Subcutaneous abdominal adipose tissue (tissue), 5 donors: Measurements from ENCODE around the gene SKAP1.
"Not testable (repeated sequence)": the region's sequence is repeated elsewhere in the genome, so short reads cannot be mapped to it uniquely, and the experiment has no call there.

Source experiments
- H3K27ac ChIP-seq: one replicate; pipeline ENCODE4 v1.7.0; 2013; ENCODE audit warnings: low read depth, mild to moderate bottlenecking, inconsistent platforms, low read length, moderate library complexity
- H3K27me3 ChIP-seq, 5 donors: one replicate each; pipeline ENCODE4 v1.7.0; 2013; ENCODE audit warnings: low read length in 5 of 5, inconsistent platforms in 1 of 5; ENCODE audit not compliant: control insufficient read depth in 5 of 5, insufficient read depth in 4 of 5
- H3K36me3 ChIP-seq, 5 donors: one replicate each; pipeline ENCODE4 v1.7.0; 2013; ENCODE audit warnings: low read length in 5 of 5; ENCODE audit not compliant: control insufficient read depth in 5 of 5, insufficient read depth in 5 of 5
- H3K4me1 ChIP-seq, 5 donors: one replicate each; pipeline ENCODE4 v1.7.0; 2013; ENCODE audit warnings: low read length in 5 of 5, mild to moderate bottlenecking in 3 of 5, moderate library complexity in 1 of 5; ENCODE audit not compliant: control insufficient read depth in 5 of 5, insufficient read depth in 5 of 5
- H3K4me3 ChIP-seq, 5 donors: one replicate each; pipeline ENCODE4 v1.7.0; 2013; ENCODE audit warnings: low read length in 5 of 5, low read depth in 1 of 5
- H3K9ac ChIP-seq, 5 donors: one replicate each; pipeline ENCODE4 v1.7.0; 2013; ENCODE audit warnings: low read length in 5 of 5, mild to moderate bottlenecking in 4 of 5, moderate library complexity in 3 of 5
- H3K9me3 ChIP-seq, 5 donors: one replicate each; pipeline ENCODE4 v1.7.0; 2013; ENCODE audit warnings: low read length in 5 of 5; ENCODE audit not compliant: control insufficient read depth in 5 of 5
- donor health status: healthy.
- donor health status: healthy.
- donor health status: healthy.
- donor health status: healthy.
- donor health status: healthy.

The SKAP1 gene

GRCh38 chr17:48352630-48353029, 77.4 kb downstream of the SKAP1 start:
- H3K9ac ChIP-seq: no peak overlapping the region
- no peaks in the 10 kb centered on the region for H3K4me1 ChIP-seq
- no peaks in the 10 kb centered on the region for H3K36me3 ChIP-seq
- H3K9me3 ChIP-seq: no peaks in the 10 kb centered on the region
- H3K27me3 ChIP-seq: no peaks in the 10 kb centered on the region
- H3K27ac ChIP-seq: no peak overlapping the region
- H3K4me3 ChIP-seq: no peak overlapping the region

- H3K27ac ChIP-seq: no peak overlapping the region
- H3K36me3 ChIP-seq: no peaks in the 10 kb centered on the region
- H3K9ac ChIP-seq: no peak overlapping the region
- H3K4me1 ChIP-seq: no peaks in the 10 kb centered on the region
- no peaks in the 10 kb centered on the region for H3K27me3 ChIP-seq
- H3K4me3 ChIP-seq: no peak overlapping the region
- no peaks in the 10 kb centered on the region for H3K9me3 ChIP-seq
These were observed 78.1 kb downstream of the SKAP1 start for GRCh38 chr17:48351911-48352332.

GRCh38 chr17:48348352-48348751, 81.7 kb downstream of the SKAP1 start:
- H3K27me3 ChIP-seq: no peaks in the 10 kb centered on the region
- H3K4me1 ChIP-seq: no peaks in the 10 kb centered on the region
- H3K27ac ChIP-seq: no peak overlapping the region
- H3K9ac ChIP-seq: no peak overlapping the region
- no peaks in the 10 kb centered on the region for H3K9me3 ChIP-seq
- H3K36me3 ChIP-seq: no peaks in the 10 kb centered on the region
- no peak overlapping the region for H3K4me3 ChIP-seq

DNA sequence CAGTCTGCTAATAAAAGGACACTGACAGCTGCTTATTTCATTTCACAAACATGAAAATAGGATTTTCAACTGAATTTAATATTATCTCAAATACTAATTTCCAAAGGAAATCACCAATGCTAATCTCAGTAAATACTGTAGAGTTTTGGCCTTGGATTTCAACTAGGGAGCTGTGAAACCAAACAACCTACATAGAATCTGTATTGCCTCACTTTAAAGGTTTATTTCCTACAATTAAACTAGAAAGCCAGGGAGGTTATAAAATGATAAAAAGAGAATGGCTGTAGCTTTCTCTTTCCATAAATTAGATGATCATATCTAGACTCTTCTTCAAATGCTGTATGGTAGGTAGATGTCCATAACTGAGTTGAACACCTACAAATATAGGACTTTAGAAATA, 82.8 kb downstream of the SKAP1 start:
- H3K36me3 ChIP-seq: no peaks in the 10 kb centered on the region
- H3K4me1 ChIP-seq: no peaks in the 10 kb centered on the region
- H3K9me3 ChIP-seq: no peaks in the 10 kb centered on the region
- no peak overlapping the region for H3K27ac ChIP-seq
- H3K4me3 ChIP-seq: no peak overlapping the region
- H3K9ac ChIP-seq: no peak overlapping the region
- H3K27me3 ChIP-seq: no peaks in the 10 kb centered on the region

DNA sequence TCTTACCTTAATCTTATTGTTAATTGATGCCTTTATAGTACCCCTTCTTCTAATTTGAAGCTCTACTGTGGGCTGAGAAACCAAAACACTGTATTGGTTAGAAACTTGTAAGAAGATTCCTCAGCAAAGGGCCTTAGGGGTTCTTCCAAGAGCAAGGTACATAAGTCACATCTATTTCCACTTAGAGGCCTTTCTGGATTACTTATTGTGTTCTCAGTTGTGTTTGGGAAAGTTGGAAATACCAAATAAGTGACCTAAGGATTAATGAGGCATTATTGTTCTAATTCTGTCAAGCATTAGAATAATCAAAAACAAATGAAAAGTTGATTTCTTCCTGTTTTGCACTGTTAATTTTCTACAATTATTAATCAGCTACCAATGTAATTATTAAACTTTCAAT, 85.8 kb downstream of the SKAP1 start:
- no peaks in the 10 kb centered on the region for H3K36me3 ChIP-seq
- H3K9ac ChIP-seq: no peak overlapping the region
- no peaks in the 10 kb centered on the region for H3K27me3 ChIP-seq
- no peaks in the 10 kb centered on the region for H3K4me1 ChIP-seq
- H3K9me3 ChIP-seq: no peaks in the 10 kb centered on the region
- H3K4me3 ChIP-seq: no peak overlapping the region
- H3K27ac ChIP-seq: no peak overlapping the region

DNA sequence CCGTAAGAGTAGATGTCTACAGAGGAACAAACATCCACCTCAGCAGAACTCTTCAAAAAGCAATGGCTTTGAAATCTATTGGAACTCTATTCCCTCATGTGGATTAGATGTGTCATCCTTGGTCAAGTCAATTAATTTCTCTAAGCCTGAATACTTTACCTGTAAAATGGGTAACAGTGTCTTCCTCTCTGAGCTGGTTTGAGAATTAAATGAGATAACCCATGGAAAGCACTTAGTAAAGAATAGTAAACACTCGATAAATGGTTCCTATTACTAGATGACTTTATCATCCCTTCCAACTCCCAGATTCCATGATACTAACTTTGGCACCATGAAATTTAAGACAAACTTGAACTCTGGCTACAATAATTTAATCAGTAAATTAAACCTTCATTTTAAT, 89.1 kb downstream of the SKAP1 start:
- H3K9ac ChIP-seq: no peak overlapping the region
- no peak overlapping the region for H3K4me3 ChIP-seq
- no peaks in the 10 kb centered on the region for H3K36me3 ChIP-seq
- H3K27ac ChIP-seq: no peak overlapping the region
- H3K4me1 ChIP-seq: no peaks in the 10 kb centered on the region
- H3K9me3 ChIP-seq: no peaks in the 10 kb centered on the region
- no peaks in the 10 kb centered on the region for H3K27me3 ChIP-seq

DNA sequence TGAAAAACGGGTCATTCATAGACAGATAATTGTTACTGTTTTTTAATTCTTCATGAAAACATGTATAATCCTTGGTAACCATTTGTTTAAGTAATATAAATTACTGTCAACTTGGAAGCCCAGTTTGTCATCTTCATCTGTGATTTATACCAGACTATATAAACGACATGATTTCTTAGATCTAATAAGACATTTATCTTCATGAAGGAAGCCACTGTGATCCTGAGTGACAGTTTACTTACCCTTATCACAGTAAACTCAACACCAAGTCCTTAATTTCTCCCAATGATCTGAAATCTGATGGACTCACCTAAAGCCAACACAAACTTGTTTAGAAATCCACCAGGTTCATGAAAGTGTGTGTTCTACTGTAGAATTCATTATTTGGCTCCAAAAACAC, 91.3 kb downstream of the SKAP1 start:
- H3K27ac ChIP-seq: no peak overlapping the region
- no peak overlapping the region for H3K4me3 ChIP-seq
- no peaks in the 10 kb centered on the region for H3K4me1 ChIP-seq
- H3K9ac ChIP-seq: no peak overlapping the region
- no peaks in the 10 kb centered on the region for H3K9me3 ChIP-seq
- H3K36me3 ChIP-seq: no peaks in the 10 kb centered on the region
- H3K27me3 ChIP-seq: peaks cover 0 to 3% (median 0%) of the 10 kb centered on the region in 5 donors

DNA sequence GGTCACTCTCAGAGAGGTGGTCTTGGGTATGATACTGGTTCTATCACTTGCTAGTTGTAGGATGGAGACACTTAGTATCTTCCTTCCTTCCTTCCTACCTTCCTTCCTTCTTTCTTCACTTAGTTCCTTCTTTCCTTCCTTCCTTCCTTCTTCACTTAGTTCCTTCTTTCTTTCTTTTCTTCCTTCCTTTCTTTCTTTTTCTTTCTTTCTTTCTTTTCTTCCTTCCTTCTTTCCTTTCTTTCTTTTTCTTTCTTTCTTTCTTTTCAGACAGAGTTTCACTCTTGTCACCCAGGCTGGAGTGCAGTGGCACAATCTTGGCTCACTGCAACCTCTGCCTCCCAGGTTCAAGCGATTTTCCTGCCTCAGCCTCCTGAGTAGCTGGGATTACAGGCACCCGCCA, 92.1 kb downstream of the SKAP1 start:
- H3K36me3 ChIP-seq, H3K4me1 ChIP-seq, H3K9ac ChIP-seq, H3K4me3 ChIP-seq, H3K27ac ChIP-seq, H3K27me3 ChIP-seq, H3K9me3 ChIP-seq: not testable (repeated sequence)

DNA sequence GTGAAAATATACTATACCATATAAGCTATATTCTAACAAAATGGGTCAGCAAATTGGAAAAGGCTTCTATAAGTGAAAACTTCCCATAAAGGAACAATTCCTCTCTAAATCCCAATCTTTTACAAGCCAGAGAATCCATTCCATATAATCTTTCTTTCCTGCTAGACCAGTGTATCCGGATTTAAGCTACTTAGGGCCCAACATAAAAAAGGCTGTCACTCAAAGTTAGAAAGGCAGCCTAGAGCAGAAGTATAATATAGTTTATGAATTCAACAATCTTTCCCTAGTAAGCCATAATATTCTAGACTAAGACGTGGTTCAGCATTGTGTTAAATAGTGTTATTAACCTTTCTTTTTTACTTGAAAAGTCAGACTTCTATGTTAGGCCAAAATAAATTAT, 93.0 kb downstream of the SKAP1 start:
- H3K4me3 ChIP-seq: no peak overlapping the region
- no peak overlapping the region for H3K27ac ChIP-seq
- no peak overlapping the region for H3K9ac ChIP-seq
- H3K27me3 ChIP-seq: peaks cover 0 to 10% (median 3%) of the 10 kb centered on the region in 5 donors
- no peaks in the 10 kb centered on the region for H3K36me3 ChIP-seq
- H3K4me1 ChIP-seq: no peaks in the 10 kb centered on the region
- H3K9me3 ChIP-seq: no peaks in the 10 kb centered on the region

- Histone ChIP-seq H3K36me3 (no peaks in the 10 kb centered on the region), H3K9me3 (no peaks in the 10 kb centered on the region), H3K4me1 (no peaks in the 10 kb centered on the region), H3K27ac (no peak overlapping the region), H3K4me3 (no peak overlapping the region), H3K9ac (no peak overlapping the region), H3K27me3 (peaks cover 2 to 10% (median 4%) of the 10 kb centered on the region in 5 donors)
These were observed 94.0 kb downstream of the SKAP1 start for GRCh38 chr17:48335858-48336500.
